ENCODE data around the gene SLC16A4.
A peak's percentile ranks its signal among the peaks of the same experiment; 100 is the strongest.
"Not testable (repeated sequence)": the region's sequence is repeated elsewhere in the genome, so short reads cannot be mapped to it uniquely, and the experiment has no call there.

The SLC16A4 gene

GRCh38 chr1:110420874-110421793, 30.3 kb upstream of the SLC16A4 start:
- no peaks in the 10 kb centered on the region for H3K36me3 ChIP-seq (replicated peaks)
- H3K4me3 ChIP-seq: no peak overlapping the region
- H3K9me3 ChIP-seq: no peaks in the 10 kb centered on the region
- H3K4me1 ChIP-seq: peaks cover 2% of the 10 kb centered on the region; the same call in 1 of the 2 replicates
- in situ Hi-C loops (cut with MboI; ENCODE audit: low sequenced_read_pairs): no loop called here
- DNase-seq (ENCODE audit: low spot score in 2 of 2): no peak
- peaks cover 2% of the 10 kb centered on the region; the same call in 1 of the 2 replicates for H3K27me3 ChIP-seq (ENCODE audit: low read depth)

- no peaks in the 10 kb centered on the region for H3K36me3 ChIP-seq (replicated peaks)
- H3K4me3 ChIP-seq: no peak overlapping the region
- DNase-seq (ENCODE audit: low spot score in 2 of 2): no peak
- in situ Hi-C loops (cut with MboI; ENCODE audit: low sequenced_read_pairs): no loop called here
- H3K27me3 ChIP-seq (ENCODE audit: low read depth): peaks cover 2% of the 10 kb centered on the region; the same call in 1 of the 2 replicates
- no peaks in the 10 kb centered on the region for H3K9me3 ChIP-seq
- peaks cover 2% of the 10 kb centered on the region; the same call in 1 of the 2 replicates for H3K4me1 ChIP-seq
Observed at GRCh38 chr1:110420023-110420662, 29.3 kb upstream of the SLC16A4 start.

DNA sequence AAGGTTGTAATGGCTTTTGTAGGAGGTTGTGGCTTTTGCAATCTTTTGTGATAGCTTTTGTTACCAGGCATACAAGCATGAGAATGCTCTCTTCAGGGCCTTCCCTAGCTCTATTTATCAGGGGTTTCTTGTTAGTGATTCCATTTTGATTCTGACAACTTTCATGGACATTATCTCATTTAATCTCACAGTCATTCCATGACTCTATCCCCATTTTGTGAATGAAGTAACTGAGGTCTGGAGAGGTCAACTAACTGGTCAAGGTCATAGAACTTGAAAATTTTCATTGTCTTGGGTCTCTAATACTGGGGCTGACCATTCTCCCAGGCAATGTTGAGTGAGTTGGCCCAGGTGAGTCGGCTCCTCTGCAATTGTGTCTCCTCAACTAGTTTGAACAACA, 27.9 kb upstream of the SLC16A4 start:
- H3K36me3 ChIP-seq (replicated peaks): no peaks in the 10 kb centered on the region
- H3K27me3 ChIP-seq (ENCODE audit: low read depth): peaks cover 2% of the 10 kb centered on the region; the same call in 1 of the 2 replicates
- in situ Hi-C loops (cut with MboI; ENCODE audit: low sequenced_read_pairs): no loop called here
- H3K4me1 ChIP-seq: peaks cover 2% of the 10 kb centered on the region; the same call in 1 of the 2 replicates
- peak in 1 of 2 experiments; percentile 14 for DNase-seq (ENCODE audit: low spot score in 2 of 2)
- H3K9me3 ChIP-seq: no peaks in the 10 kb centered on the region
- H3K4me3 ChIP-seq: no peak overlapping the region

DNA sequence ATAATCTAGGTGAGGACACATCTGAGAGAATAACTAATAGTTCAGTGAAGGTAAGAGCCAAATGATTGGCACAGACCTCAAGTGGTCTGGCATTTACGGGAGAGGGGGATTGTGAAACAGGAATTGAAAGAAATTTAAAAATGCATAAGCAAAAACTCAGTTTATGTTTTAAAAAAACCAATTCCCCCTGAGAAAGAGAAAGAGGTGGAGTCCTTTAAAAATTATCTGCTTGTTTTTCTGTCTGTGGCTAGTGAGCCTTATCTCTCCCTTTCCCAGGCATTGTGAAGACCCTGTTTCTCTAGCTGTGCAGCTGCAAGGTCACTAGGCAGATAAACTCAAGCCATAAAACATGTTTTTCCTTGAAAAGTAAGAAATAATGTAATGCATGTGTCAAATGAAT, 22.2 kb upstream of the SLC16A4 start:
- in situ Hi-C loops (cut with MboI; ENCODE audit: low sequenced_read_pairs); DNase-seq (ENCODE audit: low spot score in 2 of 2); H3K36me3 ChIP-seq (replicated peaks); H3K4me1 ChIP-seq; H3K27me3 ChIP-seq (ENCODE audit: low read depth); H3K4me3 ChIP-seq; H3K9me3 ChIP-seq: not testable (repeated sequence)

GRCh38 chr1:110412576-110412975, 21.8 kb upstream of the SLC16A4 start:
- no peaks in the 10 kb centered on the region for H3K9me3 ChIP-seq
- DNase-seq (ENCODE audit: low spot score in 2 of 2): peak; percentile 29 to 69
- no peaks in the 10 kb centered on the region for H3K27me3 ChIP-seq (ENCODE audit: low read depth)
- H3K4me1 ChIP-seq: peaks cover 7% of the 10 kb centered on the region
- in situ Hi-C loops (cut with MboI; ENCODE audit: low sequenced_read_pairs): no loop called here
- H3K36me3 ChIP-seq (replicated peaks): no peaks in the 10 kb centered on the region
- H3K4me3 ChIP-seq: no peak overlapping the region

GRCh38 chr1:110411173-110411735, 20.4 kb upstream of the SLC16A4 start:
- Histone ChIP-seq H3K9me3 (no peaks in the 10 kb centered on the region), H3K4me1 (peaks cover 8% of the 10 kb centered on the region), H3K36me3 (replicated peaks) (no peaks in the 10 kb centered on the region), H3K4me3 (no peak overlapping the region), H3K27me3 (ENCODE audit: low read depth) (no peaks in the 10 kb centered on the region)
- in situ Hi-C loops (cut with MboI; ENCODE audit: low sequenced_read_pairs): no loop called here
- DNase-seq (ENCODE audit: low spot score in 2 of 2): no peak

DNA sequence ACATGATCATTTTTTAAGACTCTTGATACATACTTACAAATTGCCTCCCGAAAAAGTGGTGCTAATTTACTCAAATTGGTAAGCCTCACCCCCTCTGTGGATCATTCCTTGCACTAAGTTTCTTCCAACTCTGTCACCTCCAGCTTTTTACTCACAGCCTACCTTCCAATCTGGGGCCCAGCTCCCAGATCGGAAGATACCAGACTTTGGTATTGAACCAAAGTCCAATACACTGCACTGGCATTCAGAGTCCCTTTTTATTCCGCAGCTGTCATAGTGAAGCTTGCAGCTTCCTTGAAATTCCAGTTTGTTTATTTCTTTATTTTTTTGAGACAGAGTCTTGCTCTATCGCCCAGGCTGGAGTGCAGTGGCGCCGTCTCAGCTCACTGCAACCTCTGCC, 18.5 kb upstream of the SLC16A4 start:
- Histone ChIP-seq H3K9me3 (no peaks in the 10 kb centered on the region), H3K27me3 (ENCODE audit: low read depth) (no peaks in the 10 kb centered on the region), H3K36me3 (replicated peaks) (peaks cover 12% of the 10 kb centered on the region), H3K4me3 (no peak overlapping the region), H3K4me1 (peaks cover 11% of the 10 kb centered on the region)
- in situ Hi-C loops (cut with MboI; ENCODE audit: low sequenced_read_pairs): no loop called here
- DNase-seq (ENCODE audit: low spot score in 2 of 2): no peak

DNA sequence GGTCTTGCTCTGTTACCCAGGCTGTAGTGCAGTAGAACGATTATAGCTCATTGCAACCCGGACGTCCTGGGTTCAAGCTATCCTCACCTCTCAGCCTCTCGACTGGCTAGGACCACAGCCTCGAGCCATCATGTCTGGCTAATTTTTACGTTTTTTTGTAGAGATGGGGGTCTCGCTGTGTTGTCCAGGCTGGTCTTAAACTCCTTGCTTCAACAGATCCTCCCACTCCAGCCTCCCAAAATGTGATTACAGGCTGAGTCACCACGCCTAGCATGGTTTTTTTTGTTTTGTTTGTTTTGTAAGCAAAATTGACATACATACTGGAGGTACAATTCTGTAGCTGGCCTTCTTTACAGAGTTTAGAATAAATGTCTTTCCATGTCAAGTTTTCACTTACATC, 17.7 kb upstream of the SLC16A4 start:
- Histone ChIP-seq H3K27me3 (ENCODE audit: low read depth) (no peaks in the 10 kb centered on the region), H3K9me3 (no peaks in the 10 kb centered on the region), H3K4me1 (peaks cover 11% of the 10 kb centered on the region), H3K4me3 (peak overlapping the region; percentile 82), H3K36me3 (replicated peaks) (peaks cover 19% of the 10 kb centered on the region)
- in situ Hi-C loops (cut with MboI; ENCODE audit: low sequenced_read_pairs): no loop called here
- no peak for DNase-seq (ENCODE audit: low spot score in 2 of 2)

- peak; percentile 69 to 91 for DNase-seq (ENCODE audit: low spot score in 2 of 2)
- peaks cover 11% of the 10 kb centered on the region for H3K4me1 ChIP-seq
- in situ Hi-C loops (cut with MboI; ENCODE audit: low sequenced_read_pairs): no loop called here
- H3K27me3 ChIP-seq (ENCODE audit: low read depth): no peaks in the 10 kb centered on the region
- H3K4me3 ChIP-seq: peak within 1 kb of the TSS; percentile 82
- H3K36me3 ChIP-seq (replicated peaks): peaks cover 29% of the 10 kb centered on the region
- H3K9me3 ChIP-seq: no peaks in the 10 kb centered on the region
Observed at GRCh38 chr1:110407260-110408210, 16.7 kb upstream of the SLC16A4 start, which contains the start of gene LAMTOR5. Gene LAMTOR5 (minus strand): TSS chr1:110407694. CDS start chr1:110407620, 74 bp downstream.

DNA sequence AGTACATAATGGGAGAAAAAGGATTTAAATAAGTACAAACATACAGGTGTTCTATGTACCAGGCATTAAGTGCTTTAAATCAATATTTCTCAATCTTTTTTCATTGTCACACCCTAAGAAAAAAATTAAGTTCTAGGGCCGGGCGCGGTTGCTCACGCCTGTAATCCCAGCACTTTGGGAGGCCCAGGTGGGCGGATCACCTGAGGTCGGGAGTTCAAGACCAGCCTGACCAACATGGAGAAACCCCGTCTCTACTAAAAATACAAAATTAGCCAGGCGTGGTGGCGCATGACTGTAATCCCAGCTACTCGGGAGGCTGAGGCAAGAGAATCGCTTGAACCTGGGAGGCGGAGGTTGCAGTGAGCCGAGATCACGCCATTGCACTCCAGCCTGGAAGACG, 15.6 kb upstream of the SLC16A4 start:
- DNase-seq (ENCODE audit: low spot score in 2 of 2); in situ Hi-C loops (cut with MboI; ENCODE audit: low sequenced_read_pairs): not testable (repeated sequence)

DNA sequence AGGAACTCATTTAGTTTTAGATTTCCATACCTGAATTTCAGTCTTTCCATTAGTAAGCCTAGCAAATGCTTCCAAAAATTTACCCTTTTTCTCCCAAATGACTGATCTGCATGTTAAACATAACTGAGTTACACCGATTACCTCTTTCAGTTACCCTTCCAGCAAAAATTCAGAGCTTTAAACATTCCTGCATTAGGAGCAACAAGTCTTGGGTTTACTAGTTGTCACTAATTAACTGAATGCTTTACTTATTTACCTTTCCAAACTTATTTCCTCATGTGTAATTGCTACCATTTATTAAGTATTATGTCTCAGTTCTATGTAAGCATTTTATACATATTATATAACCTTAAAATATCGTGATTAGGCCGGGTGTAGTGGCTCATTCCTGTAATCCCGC, 13.6 kb upstream of the SLC16A4 start:
- no peak for DNase-seq (ENCODE audit: low spot score in 2 of 2)
- Histone ChIP-seq H3K27me3 (ENCODE audit: low read depth) (no peaks in the 10 kb centered on the region), H3K4me3 (no peak overlapping the region), H3K4me1 (peaks cover 11% of the 10 kb centered on the region), H3K36me3 (replicated peaks) (peaks cover 53% of the 10 kb centered on the region), H3K9me3 (no peaks in the 10 kb centered on the region)
- in situ Hi-C loops (cut with MboI; ENCODE audit: low sequenced_read_pairs): no loop called here

More for the DNA sequence above, 15.6 kb upstream of the SLC16A4 start:
- Histone ChIP-seq H3K4me1 (peaks cover 11% of the 10 kb centered on the region), H3K4me3 (peak overlapping the region; percentile 82), H3K36me3 (replicated peaks) (peaks cover 40% of the 10 kb centered on the region)
- H3K27me3 ChIP-seq (ENCODE audit: low read depth); H3K9me3 ChIP-seq: not testable (repeated sequence)

- H3K27me3 ChIP-seq (ENCODE audit: low read depth): no peaks in the 10 kb centered on the region
- no peaks in the 10 kb centered on the region for H3K9me3 ChIP-seq
- in situ Hi-C loops (cut with MboI; ENCODE audit: low sequenced_read_pairs): no loop called here
- peaks cover 11% of the 10 kb centered on the region for H3K4me1 ChIP-seq
- DNase-seq (ENCODE audit: low spot score in 2 of 2): no peak
- H3K36me3 ChIP-seq (replicated peaks): peaks cover 53% of the 10 kb centered on the region
- no peak overlapping the region for H3K4me3 ChIP-seq
Observed at GRCh38 chr1:110403805-110404204, 13.0 kb upstream of the SLC16A4 start.

Data from HAP-1 (cell line).